Adrenal gland (tissue), 12 donors: ENCODE measurements around the gene FAM110C. TPM values are rescaled to one million over a fixed set of nuclear protein-coding genes. Genes with fewer than 3 reads are reported as not detected.

Source experiments
- DNase-seq, 7 donors: peaks; one replicate each; pipeline ENCODE4 v3.0.0-alpha.2; 2019 to 2020
- H3K27ac ChIP-seq, 5 donors: fragments of 200-600 bp; sonication (generic) in 4 of 5; 1 replicate in 3 of 5; 2 replicates in 2 of 5; pipeline versions ENCODE4 v1.5.1 to v1.8.0; 2016 to 2020; ENCODE audit warnings: mild to moderate bottlenecking in 1 of 5
- H3K27me3 ChIP-seq: fragments of 200-600 bp; 2 replicates; pipeline ENCODE4 v1.8.0; 2021
- H3K36me3 ChIP-seq, 2 donors: fragments of 200-600 bp; replicated peaks in 1 of 2; 1 replicate in 1 of 2; 2 replicates in 1 of 2; pipeline versions ENCODE4 v1.5.1 to v1.8.0; 2018 to 2022
- H3K4me1 ChIP-seq, 2 donors: fragments of 200-600 bp; replicated peaks in 1 of 2; 1 replicate in 1 of 2; 2 replicates in 1 of 2; pipeline versions ENCODE4 v1.5.1 to v1.8.0; 2018 to 2021
- H3K4me3 ChIP-seq, 4 donors: fragments of 200-600 bp; sonication (generic) in 3 of 4; one replicate each; pipeline ENCODE4 v1.5.1; 2016 to 2018
- H3K9me3 ChIP-seq, 3 donors: fragments of 200-600 bp; sonication (generic) in 1 of 3; replicated peaks in 1 of 3; 1 replicate in 2 of 3; 2 replicates in 1 of 3; pipeline versions ENCODE4 v1.5.1 to v1.8.0; 2016 to 2021
- WGBS, 4 donors: extraction: QIAGEN DNeasy Blood & Tissue Kit in 2 of 4; methylation state at CpG; one replicate each; pipeline versions ENCODE4 v1.1.5 to v1.1.7; 2013 to 2017; 5-methylcytosine and 5-hydroxymethylcytosine counted together
- intact Hi-C, 2 donors: fragments of 100-400 bp; cut with DNase I; formaldehyde crosslinking; loops; one replicate each; pipeline versions ENCODE4 v1.14.1 to v1.15.0; 2022 to 2023
- polyA plus RNA-seq, 3 donors: library from polyadenylated mRNA; stranded (reverse); fragments of 200-250 nt in 2 of 3; fragments of 350-450 nt in 1 of 3; fragmentation: Illumina TruSeq in 1 of 3; extraction: RNeasy Lipid Tissue Mini Kit (QIAGEN cat#74804) in 1 of 3; gene quantifications; one replicate each; pipeline ENCODE4 v1.2.3, GENCODE V29; 2013 to 2014
- total RNA-seq, 9 donors: library from RNA; depleted of rRNA in 4 of 9; stranded (reverse); fragments of >200 nt in 4 of 9; fragments of 120-200 nt in 1 of 9; fragmentation: NEBNext Ultra II Directional in 1 of 9; extraction: Animal tissue kit (Norgen Biotek cat#: 25700) in 1 of 9; gene quantifications; one replicate each; pipeline versions ENCODE4 v1.1.0 to v1.2.4, GENCODE V29; 2013 to 2023
- TF ChIP-seq, protein P1 (sequence below), 6 experiments: fragments of 450-650 bp in 4 of 6; fragments of 200-600 bp in 2 of 6; sonication (generic) in 1 of 6; IDR thresholded peaks; 1 replicate in 5 of 6; 2 replicates in 1 of 6; pipeline versions ENCODE4 v1.5.1 to v1.8.0; 2016 to 2021; ENCODE audit warnings: antibody characterized with exemption in 6 of 6, mild to moderate bottlenecking in 2 of 6, moderate library complexity in 1 of 6
- donor health status: healthy with polysubstance abuse.
- donor health status: Bipolar disorder and iron deficiency.
- donor health status: DM: yes; HTN: yes; CAD: no.
- donor health status: DM: no; HTN: no; CAD: no.
- donor health status: DM: no; HTN: no; CAD: no.
- donor health status: DM: yes; HTN: yes; CAD: no.

The FAM110C gene
- total and polyA plus RNA-seq, 12 donors, result 2.4 to 9.9 (median 7.0) TPM

DNA sequence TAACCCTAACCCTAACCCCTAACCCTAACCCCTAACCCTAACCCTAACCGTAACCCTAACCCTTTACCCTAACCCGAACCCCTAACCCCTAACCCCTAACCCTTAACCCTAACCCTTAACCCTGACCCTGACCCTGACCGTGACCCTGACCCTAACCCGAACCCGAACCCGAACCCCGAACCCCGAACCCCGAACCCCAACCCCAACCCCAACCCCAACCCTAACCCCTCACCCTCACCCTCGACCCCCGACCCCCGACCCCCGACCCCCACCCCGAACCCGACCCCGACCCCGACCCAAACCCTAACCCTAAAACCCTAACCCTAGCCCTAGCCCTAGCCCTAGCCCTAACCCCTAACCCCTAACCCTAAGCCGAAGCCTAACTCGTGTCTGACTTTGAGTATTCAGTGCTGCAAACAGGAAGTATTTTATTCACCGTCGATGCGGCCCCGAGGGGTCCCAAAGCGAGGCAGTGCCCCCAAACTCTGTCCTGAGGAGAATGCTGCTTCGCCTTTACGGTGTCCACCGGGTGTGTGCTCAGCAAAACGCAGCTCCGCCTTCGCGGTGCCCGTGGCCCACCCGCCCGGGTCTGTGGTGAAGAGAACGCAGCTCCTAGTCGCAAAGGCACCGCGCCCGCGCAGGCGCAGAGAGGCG is 36.0 kb downstream of the FAM110C start:
- H3K36me3 ChIP-seq, result no peaks in the 10 kb centered on the region
- H3K4me3 ChIP-seq, result no peak overlapping the region
- WGBS, 4 donors, result 69 to 97% (median 81%) methylated on average over 6 to 42 of the region's 42 CpGs
- no peaks in the 10 kb centered on the region for H3K9me3 ChIP-seq
- DNase-seq, result peak; percentile 24 to 70 (median 42)
- no peak overlapping the region for H3K27ac ChIP-seq
- no peaks in the 10 kb centered on the region for H3K27me3 ChIP-seq
- TF ChIP-seq, protein P1, sequence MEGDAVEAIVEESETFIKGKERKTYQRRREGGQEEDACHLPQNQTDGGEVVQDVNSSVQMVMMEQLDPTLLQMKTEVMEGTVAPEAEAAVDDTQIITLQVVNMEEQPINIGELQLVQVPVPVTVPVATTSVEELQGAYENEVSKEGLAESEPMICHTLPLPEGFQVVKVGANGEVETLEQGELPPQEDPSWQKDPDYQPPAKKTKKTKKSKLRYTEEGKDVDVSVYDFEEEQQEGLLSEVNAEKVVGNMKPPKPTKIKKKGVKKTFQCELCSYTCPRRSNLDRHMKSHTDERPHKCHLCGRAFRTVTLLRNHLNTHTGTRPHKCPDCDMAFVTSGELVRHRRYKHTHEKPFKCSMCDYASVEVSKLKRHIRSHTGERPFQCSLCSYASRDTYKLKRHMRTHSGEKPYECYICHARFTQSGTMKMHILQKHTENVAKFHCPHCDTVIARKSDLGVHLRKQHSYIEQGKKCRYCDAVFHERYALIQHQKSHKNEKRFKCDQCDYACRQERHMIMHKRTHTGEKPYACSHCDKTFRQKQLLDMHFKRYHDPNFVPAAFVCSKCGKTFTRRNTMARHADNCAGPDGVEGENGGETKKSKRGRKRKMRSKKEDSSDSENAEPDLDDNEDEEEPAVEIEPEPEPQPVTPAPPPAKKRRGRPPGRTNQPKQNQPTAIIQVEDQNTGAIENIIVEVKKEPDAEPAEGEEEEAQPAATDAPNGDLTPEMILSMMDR (IDR thresholded peaks at IDR 0.05), result no peak
- H3K4me1 ChIP-seq, result no peaks in the 10 kb centered on the region
- intact Hi-C loops, result no loop called here

Other genes with a start within 250 kb of the FAM110C start
- 100 to 1,000 TPM in 1 of 9 donors, 10 to 100 TPM in 8; 43.6 to 106 (median 93.5) TPM for gene SH3YL1, start 217.5 kb upstream of the FAM110C start, total RNA-seq
- gene SH3YL1, start 217.5 kb upstream of the FAM110C start, polyA plus RNA-seq, result 100 to 1,000 TPM in 1 of 3 donors, 10 to 100 TPM in 2; 70.9 to 108 (median 81.0) TPM
- gene ACP1, start 218.4 kb upstream of the FAM110C start, total RNA-seq, result 100 to 1,000 TPM; 133 to 386 (median 172) TPM
- 100 to 1,000 TPM in 1 of 3 donors, 10 to 100 TPM in 2; 59.5 to 314 (median 81.0) TPM for gene ACP1, start 218.4 kb upstream of the FAM110C start, polyA plus RNA-seq
- gene ALKAL2, start 241.6 kb upstream of the FAM110C start, total RNA-seq, result 100 to 1,000 TPM in 6 of 9 donors, 10 to 100 TPM in 3; 40.3 to 316 (median 147) TPM
- gene ALKAL2, start 241.6 kb upstream of the FAM110C start, polyA plus RNA-seq, result 100 to 1,000 TPM in 2 of 3 donors, 10 to 100 TPM in 1; 78.8 to 146 (median 136) TPM